GM19023 (cell line): ENCODE data around the gene JPH4.

Source experiments
- ATAC-seq: cut with Tn5 transposase; IDR thresholded peaks from one replicate; pipeline ENCODE4 v1.9.1; 2021; ENCODE audit warnings: mild to moderate bottlenecking, moderate library complexity; ENCODE audit not compliant: unreplicated experiment

The JPH4 gene

GRCh38 chr14:23580948-23581281, 2.3 kb upstream of the JPH4 start:
- ATAC-seq, result no peak

- no peak for ATAC-seq
These were observed 1.7 kb upstream of the JPH4 start for GRCh38 chr14:23580152-23580926.

- ATAC-seq, result no peak
These were observed 1.1 kb upstream of the JPH4 start for GRCh38 chr14:23579739-23580138.

DNA sequence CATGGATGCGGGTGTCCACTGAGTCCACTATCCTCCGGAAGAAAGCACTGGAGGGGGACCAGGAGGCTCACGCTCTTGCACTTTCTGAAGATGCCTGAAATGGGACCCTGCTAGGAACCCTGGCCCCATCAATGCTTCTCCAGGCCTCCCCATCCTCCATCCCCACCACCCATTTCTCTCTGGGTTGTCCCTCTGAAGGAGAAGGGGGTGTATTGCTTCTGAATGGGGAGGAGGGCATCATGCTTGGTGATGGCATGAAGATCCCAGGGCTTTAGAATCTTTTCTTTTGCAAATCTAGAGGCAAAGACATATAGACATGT, 681 bp upstream of the JPH4 start:
- ATAC-seq, result no peak

DNA sequence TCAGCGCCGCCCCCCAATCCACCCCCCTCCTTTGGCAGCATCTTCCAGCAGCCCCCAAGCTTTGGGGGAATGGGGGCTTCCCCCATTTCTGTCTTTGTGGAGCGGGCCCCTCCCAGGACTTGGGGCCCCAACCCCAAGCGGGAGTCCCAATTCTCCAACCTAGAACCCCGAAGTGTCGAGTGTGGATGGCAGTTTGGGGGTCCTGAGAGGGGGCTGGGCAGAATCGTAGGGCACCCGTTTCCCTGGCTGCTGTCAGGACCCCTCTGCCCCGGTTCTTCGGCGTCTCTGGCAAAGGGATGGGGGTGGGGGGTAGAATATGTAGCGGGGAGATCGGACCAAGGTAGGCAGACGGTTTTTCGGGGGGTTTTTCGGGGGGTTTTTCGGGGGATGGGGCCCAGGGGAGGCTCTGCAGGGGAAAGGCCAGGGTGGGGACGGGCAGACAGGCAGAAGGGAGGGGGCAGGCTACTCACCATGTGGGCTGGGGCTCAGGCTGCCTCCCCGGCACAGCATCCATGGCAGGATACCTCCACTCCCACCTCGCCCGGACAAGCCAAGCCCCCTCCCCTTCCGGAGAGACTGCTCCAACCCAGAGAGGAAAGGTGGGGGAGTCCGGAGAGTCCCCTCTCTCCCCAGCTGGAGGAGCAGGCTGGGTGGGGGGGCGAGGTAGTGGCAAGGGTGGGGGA, 739 bp downstream of the JPH4 start:
- ATAC-seq, result no peak

DNA sequence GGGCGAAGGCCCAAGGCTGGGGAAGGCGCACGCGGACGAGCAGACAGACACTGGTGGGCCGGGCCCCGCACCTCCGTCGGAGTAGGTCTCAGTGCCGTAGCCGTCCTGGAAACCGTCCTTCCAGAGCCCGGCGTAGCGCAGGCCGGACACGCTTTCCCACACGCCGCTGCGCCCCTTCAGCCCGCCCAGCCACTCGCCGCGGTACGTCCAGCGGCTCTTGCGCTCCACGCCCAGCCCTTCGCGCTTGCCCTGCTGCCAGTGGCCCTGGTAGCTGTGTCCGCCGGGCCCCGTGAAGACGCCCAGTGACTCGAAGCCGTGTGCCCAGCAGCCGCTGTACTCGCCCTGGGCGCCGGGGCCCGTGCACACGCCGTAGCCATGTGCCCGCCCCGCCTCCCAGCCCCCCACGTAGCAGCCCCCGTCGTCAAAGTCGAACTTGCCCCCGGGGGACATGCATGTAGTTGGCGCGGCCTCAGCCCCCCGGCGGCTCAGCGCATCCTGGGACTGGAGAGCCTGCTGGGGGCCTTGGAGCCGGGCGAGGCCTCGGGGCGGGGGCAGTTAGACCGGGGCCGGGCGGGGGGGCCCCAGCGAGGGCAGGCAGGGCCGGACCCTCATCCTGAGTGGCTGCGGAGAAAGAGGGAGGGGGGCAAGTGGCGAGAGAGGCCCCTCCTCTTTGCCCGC, 1.4 kb downstream of the JPH4 start:
- no peak for ATAC-seq

GRCh38 chr14:23573384-23574015, 5.1 kb downstream of the JPH4 start:
- no peak for ATAC-seq

- ATAC-seq, result no peak
These were observed 5.8 kb downstream of the JPH4 start for GRCh38 chr14:23572836-23573235.

DNA sequence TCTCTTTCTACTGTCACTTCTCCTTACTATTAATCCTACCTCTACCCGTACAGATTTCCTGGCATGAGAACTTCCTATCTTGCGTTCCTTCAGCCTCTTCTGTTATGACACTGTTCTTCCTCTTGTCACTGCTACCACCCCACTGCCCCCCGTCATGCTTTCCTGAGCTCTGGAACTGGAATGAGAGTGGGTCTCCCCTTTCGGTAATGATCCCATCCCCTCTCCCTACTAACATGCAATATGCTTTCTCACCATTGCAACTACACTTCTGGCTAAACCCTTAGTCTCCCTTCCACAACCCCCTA, 6.1 kb downstream of the JPH4 start:
- no peak for ATAC-seq

DNA sequence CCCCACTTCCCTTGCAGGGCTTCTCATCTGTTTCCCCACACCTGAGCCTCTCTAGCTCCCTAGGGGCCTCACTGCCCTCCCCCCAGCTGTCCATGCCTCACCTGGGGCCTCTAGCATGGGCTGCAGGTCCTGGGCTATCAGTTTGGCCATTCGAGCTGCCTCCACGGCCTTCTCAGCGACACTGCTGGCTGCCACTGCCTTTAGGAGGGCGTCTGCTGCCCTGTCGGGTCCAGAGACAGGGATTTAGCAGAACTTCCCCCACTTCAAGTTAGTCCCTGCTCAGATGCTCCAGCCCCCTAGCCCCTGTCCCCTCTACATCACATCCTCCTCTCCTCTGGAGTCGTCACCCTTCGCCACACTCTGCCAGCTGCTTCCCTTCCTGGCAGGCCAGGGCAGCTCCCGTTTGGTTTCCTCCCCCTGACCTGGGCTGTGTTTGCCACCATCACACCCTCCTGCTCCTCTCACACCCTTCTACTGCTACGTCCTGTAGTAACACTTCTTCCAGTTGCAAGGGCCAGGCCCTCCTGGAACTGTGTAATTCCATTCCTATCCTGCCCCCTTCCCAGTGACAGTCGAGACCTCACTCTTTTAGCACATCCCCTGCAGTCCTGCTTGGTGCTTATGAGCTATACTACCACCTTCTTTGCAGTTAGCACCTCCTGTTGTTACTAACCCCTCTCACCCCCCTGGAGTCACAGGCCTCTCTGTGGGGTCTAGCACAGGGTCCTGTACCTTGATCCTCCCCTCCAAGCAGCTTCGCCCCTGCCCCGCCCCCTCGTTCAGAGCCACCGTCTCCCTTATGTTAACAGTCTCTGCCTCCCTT, 6.7 kb downstream of the JPH4 start:
- ATAC-seq, result no peak

DNA sequence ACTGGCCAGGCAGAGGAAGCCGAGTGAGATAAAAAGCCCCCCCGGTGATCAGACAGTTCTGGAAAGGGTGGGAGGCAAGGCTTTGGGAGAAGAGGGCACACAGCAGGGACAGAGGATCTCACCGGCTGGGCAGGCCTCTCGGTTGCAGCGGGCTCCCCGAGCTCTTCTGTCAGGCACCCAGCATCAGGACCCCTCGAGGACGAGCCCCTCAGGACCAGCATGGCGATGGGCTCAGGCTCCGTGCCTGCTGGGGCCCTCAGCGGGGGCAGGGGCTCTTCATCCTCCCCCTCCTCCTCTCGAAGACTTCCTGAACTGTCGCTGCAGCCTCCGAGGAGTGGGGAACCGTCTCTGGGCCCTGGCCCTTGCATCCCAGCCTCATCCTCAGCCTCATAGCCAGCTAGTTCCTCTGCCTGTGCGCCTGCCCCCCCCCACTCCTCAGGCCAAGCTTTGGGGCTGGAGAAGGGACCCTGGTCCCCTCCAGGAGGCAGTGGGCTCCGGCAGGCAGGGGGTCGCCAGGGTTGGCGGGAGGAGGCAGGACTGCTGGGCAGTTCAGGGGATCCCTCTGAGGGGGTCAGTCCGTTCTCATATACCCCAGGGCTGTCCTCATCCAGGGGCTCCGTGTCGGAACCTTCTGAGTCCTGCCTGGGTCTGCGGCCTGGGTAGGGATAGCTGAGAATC, 7.6 kb downstream of the JPH4 start:
- no peak for ATAC-seq

DNA sequence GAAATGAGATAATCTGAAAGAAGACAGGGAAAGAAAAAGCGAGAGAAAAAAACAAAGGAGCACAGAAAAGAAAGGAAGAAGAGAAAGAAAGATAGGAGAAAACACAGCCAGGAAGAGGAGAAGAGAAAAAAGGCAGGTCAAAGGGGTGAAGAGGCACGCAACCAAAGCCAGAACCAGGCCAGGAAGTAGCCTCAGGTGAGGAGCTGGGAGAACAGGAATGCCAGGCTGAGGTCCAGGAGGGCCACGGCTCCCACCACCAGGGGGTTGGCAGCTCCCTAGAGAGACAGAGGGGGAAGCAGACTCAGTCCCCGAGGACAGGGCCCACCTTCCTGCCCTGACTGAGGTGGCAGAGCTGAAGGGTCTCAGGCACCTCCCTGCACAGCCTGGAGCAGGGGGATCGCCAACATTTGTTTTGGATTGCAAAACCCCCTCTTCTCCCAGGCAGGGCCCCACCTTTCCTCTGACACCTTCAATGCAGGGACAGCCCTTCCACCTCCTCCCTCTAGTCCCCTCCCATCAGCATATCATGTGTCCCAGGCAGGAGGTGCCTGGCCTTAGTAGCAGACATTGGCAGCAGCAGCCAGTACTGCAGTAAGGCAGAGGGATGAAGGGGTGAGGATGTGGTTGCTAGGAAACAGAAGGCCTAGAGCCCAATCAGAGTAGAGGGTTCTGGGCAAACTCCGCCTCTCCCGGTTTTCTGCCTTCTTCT, 9.0 kb downstream of the JPH4 start:
- ATAC-seq, result no peak

- no peak for ATAC-seq
These were observed 9.8 kb downstream of the JPH4 start for GRCh38 chr14:23568600-23569331.

GRCh38 chr14:23568021-23568599, 10.5 kb downstream of the JPH4 start:
- no peak for ATAC-seq

- ATAC-seq, result peak; percentile 93
These were observed 11.2 kb downstream of the JPH4 start, which contains the start of gene AP1G2 for GRCh38 chr14:23567186-23568020. TSS of gene AP1G2 (minus strand) at chr14:23567791. CDS start at chr14:23567314, 477 bp downstream.

DNA sequence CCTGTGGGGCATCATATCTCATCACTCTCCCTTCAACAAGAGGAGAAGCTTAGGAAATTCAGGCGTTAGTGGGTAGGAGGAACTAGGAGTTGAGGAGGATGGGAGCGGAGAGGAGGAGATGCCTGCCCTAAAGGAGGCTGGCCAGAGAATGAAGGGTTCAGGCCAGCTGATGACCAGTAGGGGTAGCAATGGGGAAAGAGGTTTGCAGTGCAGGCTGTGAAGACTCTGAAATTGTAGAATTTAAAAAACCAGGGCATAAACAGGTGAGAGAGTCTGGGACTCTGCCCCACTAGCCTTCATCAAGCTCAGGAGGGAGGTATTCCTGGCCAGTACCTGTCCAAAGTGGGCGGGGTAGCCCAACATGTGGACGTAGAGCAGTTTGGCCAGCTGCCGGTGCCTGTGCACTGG, 11.8 kb downstream of the JPH4 start:
- peak; percentile 12 for ATAC-seq

DNA sequence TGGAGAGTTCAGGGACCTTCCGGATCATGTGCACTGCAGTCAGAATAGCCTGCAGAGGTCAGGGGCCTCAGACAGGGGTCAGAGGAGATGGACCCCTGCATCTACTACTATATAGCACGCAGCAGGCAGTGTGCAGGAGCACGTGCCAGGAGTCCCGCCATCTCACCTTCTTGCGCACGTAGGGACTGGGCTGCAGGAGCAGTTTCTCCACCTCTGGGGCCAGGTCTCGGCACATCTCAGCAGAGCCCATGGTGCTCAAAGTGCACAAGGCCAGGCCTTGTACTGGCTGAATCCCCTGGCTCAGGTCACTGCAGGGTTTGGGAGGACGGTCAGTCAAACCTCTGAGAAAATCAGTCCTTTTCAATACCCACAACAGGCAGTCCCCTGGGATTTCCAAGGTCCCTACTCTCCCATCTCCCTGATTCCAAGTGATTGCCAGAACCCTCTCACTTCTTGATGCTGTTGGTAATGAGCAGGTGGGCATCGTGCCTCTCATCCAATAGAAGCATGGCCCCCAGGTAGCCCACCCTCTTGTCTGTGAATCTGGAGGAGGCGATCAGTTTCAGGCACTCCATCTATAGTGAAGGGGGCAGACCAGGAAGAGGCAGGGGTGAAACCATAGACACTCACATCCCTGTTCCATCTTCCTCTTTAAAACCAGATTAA, 12.3 kb downstream of the JPH4 start:
- no peak for ATAC-seq
